Esophagus mucosa (tissue), 1 donor: Measurements from ENCODE around the gene CSTPP1. TPM values are rescaled to one million over a fixed set of nuclear protein-coding genes. Genes with fewer than 3 reads are reported as not detected.
A peak's percentile ranks its signal among the peaks of the same experiment; 100 is the strongest.

ENCODE experiments used
- ATAC-seq: fragments of 200-7000 bp; cut with Tn5 transposase; one replicate; pipeline ENCODE4 v1.9.1; 2020
- total RNA-seq: library from RNA; stranded (reverse); gene quantifications from one replicate; pipeline ENCODE4 v1.2.4, GENCODE V29; 2023
- donor health status: DM: yes; HTN: yes; CAD: no.

CSTPP1 gene
- total RNA-seq, 1 donor from 2014 or later = 12.6 TPM

DNA sequence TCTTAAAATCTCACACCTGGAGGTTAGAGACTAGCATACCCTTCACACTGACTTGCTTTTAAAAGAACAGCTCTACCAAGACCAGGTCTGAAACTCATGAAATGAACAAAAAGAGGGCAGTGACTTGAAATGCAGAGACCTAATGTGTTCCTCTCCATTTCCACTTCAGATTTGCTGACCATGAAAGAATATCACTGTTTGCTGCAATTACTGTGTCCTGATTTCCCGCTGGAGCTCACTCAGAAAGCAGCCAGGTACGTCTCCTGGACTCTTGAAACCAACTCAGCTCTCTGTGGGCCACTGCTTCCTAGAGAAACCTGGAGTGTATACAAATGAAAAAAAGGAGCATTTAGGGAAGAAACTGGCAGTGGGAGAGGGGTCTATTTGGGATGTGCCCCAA is 200.9 kb downstream of the CSTPP1 start:
- ATAC-seq = no peak

DNA sequence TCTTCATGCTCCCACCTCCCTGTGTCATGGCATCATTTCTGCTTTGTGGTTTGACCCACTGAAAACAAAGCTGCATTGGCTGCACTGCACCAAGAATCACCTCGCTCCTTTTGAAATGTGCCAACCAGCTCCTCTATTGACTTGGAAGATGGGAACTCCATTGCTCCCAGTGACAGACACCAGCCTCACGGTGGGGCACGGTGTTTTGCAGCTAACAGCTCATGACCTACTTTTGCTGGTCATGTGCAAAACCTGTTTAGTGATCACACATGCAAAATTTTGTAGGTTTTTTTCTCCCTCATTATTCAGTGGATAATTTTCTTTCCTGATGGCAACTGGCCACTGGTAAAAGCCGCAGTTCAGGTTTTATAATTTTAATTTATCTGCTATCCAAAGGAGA is 203.3 kb downstream of the CSTPP1 start:
- ATAC-seq = peak; percentile 44

DNA sequence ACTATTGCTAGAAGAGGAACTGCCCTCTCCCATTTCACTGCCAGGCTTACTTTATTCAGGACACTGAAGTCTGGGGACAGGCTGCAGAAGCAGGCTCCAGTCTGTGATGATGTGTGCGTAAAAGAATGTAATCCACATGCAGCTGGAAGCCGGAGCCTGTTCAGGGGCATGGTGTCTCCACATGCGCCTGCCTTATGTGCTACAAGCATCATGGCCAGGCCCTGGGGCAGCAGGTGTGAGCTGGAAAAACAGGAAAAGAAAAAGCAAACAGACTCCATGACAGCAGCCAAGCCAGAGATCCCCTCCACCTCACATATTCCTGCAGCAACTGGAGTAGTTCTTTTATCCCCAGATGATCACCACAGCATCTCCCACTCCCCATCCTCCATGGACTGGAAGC is 206.8 kb downstream of the CSTPP1 start:
- peak; percentile 89 for ATAC-seq

DNA sequence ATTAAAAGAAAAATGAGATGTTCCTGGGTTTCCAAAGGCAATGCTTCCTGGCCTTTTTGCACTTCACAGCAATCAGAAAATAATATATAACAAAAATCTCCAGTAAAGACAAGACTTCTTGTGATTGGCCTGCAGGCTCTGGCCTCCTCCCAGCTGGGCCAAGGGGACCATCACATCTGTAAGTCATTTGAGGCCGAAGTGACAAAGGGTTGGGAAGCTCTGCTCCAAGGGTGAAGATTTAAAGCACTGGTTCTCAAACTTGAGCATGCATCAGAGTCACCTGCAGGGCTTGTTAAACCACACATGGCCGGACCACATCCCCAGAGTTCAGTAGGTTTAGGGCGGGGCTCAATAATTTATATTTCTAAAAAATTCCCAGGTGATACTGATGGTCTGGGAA is 208.0 kb downstream of the CSTPP1 start:
- ATAC-seq = no peak

DNA sequence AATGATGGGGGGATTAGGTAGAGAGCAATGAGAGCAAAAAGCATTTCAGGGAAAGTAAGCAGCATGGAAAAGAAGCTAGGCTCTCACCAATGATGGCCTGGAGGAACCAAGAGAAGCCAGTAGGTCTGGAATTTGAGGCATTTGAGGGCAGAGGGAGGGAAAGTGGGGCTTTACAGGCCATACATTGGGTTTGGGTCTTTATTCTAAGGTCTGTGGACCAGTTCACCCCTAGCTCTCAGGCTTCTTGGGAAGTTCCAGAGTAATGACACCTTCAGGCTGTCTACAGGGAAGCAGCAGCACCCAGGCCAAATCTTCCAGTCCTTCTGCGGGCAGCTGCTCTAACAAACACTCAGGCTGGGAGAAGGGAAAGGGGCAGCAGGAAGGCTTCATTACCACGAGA is 210.7 kb downstream of the CSTPP1 start:
- ATAC-seq = no peak

DNA sequence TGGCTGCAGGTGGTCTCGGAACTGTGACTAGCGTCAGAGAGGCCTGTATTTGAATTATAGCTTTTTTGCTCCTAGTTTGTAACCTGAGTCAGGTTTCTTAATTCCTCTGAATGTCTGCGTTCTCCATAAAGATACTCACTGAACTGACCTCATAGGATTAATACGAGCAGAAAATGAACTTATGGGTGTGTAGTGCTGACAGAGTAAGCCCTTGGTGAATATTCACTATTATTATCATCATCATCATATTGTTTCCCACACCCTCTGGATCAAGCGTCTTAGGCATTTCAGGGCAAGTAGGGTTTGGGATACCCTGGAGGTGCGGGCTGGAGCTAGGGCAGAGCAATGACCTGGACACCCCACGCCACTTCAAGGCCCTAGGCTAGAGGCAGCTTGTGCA is 211.1 kb downstream of the CSTPP1 start:
- no peak for ATAC-seq

DNA sequence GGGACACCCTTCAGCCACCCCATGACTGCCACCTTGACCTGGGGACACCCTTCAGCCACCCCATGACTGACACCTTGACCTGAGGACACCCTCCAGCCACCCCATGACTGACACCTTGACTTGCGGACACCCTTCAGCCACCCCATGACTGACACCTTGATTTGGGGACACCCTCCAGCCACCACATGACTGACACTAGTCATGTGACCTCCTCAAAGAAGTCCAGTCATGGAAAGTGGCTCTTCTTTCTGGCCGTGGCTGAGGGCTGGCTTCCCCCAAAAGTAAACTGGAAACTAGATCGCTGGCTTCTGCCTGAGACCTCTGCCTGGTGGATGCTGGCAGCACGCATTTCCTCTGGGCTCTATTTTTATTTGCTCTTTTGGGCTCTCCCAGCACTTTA is 211.7 kb downstream of the CSTPP1 start:
- no peak for ATAC-seq

DNA sequence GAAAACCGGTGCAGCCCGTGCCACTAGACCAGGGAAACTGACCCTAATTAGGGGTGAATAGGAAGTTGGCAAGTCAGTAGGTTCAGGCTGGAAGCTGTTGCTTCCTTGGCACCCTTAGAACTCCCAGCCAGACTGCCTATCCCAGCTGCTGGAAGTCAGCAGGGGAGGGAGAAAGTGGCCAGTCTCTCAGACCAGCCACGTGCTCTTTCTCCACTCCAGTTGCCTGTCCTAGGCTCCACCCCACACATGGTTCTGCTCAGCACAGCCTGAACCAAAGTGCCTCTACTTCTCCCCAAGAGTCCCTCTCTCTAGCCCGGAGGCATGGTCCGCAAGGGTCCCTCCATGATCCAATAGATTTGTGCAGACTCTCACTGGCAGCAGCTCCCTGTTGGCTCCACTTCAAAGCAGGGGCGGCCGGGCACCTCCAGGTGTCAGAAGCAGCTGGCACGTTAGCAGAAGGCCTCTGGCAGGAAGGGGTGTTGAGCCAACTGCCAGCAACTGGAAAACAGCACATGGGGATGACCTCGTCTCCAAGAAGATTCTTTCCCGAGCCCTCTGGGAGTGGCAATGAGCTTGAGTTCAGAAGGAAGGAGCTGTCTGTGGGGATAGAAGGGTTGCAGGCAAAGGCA is 212.5 kb downstream of the CSTPP1 start:
- peak; percentile 25 for ATAC-seq

DNA sequence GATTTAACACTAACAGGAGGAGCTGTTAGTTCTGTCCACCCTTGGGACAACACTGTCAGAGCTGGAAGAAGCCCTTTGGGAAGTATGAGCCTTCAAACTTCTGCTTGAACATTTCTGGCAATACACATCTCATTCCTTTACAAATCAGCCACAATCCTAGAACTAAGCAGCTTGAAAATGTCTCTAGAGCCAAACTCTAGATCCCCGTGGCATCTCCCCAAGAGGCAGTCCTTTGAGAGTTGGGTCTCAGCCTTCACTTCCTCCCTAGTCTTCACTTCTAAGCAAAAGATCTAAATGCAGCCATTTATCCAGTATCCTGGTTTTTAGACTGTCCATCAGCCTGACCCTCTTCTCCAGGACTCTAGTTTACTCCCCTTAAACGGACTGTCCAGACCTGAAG is 213.2 kb downstream of the CSTPP1 start:
- ATAC-seq = no peak

DNA sequence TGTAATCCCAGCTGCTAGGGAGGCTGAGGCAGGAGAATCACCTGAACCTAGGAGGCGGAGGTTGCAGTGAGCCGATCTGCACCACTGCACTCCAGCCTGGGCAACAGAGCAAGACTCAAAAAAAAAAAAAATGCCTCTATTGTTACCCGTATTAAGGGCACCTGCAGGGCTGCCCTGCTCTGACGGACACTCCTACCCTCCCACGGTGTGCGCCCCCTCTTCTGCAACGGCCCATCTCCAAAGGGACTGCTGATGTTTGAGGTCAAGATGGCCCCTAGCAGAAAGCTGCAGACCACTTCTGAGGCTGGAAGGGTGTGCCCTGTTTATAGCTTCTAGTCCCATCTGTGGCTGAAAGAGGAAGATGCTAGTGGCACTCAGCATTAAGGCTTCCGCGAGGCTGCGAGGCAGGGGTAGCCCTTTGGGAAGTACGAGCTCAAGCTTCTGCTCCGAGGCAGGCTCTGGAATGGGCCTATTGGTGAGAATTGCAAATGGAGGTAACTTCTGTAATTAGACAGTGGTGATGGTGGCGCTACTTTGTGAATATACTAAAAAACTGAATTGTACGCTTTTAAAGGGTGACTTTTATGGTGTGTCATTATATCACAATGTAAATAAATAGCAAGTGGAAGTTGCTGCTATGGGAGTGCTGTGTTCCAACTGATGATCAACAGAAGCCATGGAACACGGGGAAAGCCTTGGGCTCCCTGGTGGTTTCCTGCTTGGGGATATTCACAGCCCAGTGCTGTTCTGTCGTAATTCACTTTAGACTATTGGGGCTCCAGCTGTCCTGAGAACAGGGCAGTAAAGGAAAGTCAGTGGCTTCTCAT is 215.8 kb downstream of the CSTPP1 start:
- ATAC-seq = no peak

DNA sequence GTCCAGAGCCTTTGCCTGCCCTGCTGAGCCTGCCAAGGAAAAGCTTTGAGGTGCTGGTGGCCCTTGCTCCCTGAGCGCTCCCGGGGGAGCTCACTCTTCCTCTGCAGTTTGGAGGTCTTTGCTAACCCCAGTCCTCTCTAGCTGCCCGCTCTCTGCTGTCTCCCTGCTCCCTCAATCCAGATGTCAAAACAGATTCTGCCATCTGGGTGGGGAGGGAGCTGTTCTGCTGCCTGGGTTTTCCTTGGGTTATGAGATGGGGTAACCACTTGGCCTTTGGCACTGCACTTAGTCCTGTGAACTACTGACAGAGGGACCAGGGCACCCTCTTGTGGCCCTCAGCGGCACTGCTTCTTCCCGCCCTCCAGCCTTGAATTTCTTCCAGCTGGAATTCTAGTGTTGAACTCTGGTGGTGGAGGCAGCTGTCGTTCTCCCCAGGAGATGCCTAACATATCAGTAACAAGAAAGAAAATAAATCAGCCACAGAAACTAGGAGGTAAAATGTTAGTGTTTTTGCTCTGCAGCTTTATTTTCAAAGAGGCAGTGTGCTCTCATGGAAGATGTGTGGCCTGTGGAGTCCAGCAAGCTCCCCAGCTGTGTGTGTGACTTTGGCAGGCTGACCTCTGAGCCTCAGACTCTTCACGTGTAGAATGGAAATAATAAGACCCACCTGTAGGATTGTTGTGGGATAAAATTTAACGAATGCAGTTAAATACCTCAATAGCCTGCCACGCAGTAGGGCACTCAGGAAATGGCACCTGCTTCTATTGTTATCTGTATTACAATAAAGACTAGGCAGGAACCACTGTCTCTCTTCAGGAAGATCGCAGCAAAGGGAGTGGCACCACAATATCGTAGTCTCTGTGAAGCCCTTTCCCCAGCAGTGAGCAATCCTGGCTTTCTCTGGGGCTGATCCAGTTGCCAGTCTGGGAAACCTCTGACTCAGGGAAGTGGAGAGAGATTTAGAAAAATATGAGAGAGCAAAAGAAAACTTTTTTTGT is 216.7 kb downstream of the CSTPP1 start:
- peak; percentile 74 for ATAC-seq

DNA sequence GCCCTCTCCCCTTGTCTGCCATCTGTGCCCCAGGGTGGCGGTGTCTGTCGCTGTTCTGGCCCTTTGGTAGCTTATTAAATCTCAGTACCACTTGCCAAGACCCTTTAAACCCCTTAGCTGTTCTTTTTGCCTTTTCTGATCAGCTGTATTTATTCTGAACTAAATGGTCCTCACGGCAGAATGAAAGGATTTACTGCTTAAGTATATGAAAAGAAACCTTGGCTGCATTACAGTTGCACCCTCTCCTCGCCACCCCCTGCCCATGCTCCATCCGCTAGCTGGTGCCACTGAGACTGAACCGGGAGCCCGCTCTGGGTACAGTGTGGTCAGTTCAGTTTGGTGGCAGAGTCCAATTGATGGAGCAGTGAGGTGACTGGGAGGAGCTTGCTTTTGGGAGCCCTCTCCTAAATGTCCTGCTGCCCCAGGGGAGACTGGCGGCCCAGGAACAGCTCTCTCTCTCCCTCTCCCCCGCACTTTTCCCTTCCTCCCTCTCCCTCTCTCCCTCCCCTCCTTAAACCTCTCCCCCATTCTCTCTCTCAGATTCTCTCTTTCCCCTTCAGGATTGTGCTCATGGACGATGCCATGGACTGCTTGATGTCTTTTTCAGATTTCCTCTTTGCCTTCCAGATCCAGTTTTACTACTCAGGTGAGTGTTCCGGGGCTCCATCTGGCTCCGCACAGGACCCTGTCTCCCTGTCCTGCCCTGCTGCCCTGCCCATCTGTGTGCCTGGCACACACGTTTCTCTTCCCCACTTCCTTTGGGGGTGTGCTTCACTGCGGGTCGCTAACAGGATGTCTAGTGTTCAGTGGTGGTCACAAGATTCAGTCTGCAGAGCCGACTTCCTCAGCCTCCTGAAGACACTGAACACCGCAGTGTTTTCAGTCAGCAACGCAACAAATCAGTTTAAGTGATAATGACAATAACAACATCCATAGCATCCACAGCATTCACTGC is 218.3 kb downstream of the CSTPP1 start:
- ATAC-seq = no peak

DNA sequence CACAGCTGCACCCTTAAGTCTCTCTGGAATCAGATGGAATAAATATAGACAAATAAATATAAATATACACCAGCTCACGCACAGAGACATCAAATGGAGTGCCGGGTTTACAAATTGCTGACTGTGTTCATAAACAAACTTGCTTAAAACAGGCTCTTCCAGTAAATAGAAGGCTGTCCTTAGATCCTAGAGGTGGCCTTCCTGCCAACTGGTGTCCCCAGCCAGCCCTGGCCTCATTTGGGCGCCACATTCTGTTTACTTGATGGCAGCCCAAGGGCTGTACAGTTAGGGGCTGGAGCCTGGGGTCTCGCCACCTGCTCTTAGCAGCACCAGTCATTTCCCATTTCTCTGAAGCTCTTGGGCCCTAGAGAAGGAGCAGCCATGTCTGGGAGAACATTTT is 219.3 kb downstream of the CSTPP1 start:
- no peak for ATAC-seq

DNA sequence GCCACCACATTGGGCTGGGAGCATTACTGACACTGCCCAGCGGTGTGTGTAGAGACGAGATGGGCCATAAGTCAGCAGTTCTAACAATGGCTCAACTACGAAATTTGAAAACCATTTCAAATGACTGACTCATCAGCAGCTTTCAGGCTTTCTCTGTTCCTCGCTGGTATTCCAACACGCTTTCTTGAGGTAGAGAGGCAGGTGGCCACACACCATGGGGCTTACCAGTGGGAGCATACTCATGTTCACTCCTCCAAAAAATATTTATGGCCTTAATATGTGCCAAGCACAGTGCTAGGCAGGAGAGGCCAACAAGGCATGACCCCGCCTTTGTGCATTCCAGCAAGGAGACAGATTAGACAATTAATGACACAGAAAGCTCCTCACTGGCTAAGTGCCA is 219.8 kb downstream of the CSTPP1 start:
- ATAC-seq = peak; percentile 17

DNA sequence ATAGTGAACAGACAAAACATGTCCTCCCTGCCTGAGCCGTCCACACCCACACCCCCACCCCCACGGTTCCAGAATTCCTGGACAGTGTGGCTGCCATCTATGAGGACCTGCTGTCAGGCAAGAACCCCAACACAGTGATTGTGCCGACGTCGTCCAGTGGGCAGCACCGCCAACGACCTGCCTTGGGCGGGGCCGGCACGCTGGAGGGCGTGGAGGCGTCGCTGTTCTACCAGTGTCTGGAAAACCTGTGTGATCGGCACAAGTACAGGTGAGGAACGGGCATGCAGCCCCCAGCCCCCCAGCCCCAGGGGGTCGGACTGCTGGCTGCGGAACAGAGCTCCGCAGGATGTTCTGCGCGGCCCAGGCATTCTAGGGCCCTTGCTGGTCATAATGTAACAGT is 220.4 kb downstream of the CSTPP1 start:
- ATAC-seq = peak; percentile 6

DNA sequence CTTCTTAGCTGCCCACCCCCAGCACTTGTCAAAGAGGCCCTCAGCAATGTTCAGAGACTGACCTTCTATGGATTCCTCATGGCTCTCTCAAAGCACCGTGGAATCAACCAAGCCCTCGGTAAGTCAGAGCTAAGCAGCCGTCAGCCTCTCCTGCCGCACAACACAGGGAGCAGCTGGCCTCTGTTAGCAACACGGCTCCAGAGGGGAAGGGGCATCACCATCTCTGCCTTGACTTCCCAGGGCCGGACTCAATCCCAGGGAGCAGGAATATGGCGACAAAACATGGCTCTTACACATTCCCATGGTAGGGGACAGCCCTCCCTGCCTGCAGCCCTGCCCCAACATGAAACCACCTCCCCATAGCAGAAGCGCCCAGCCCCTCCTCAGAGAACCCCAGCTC is 221.2 kb downstream of the CSTPP1 start:
- ATAC-seq = no peak

DNA sequence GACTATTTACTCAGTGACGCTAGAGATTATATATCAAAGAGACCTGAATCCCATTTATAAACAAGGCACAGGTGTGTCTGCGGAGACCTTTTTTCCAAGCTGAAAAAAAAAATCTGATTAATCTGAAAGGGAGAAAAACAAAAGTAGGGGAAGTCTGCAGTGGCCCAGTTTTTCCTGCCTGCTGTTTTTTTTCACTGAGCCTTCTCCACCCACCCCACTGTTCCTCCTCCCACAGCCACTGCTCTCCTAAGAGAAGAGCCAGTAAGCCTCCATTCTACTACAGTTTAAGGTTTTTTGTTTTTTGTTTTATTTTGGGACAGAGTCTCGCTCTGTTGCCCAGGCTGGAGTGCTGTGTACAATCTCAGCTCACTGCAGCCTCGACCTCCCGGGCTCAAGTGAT is 221.7 kb downstream of the CSTPP1 start:
- ATAC-seq = peak; percentile 16

DNA sequence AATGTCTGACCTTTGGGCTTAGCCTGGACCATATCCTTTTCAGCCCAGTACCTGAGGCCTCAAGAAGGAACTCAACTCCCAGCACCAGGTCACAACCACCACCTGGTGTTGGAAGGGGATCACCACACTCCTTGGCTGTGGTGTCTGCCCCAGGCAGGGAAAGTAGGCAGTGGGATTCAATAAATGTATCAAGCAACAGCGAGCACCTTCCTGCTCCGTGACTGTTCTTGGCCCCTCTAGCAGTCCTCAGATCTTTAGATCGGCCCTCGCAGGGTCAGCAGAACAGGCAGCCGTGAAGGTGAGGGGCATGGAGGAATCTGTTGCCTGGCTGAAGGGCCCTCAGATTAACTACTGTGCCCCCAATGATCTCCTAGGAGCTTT is 224.2 kb downstream of the CSTPP1 start:
- ATAC-seq = no peak

DNA sequence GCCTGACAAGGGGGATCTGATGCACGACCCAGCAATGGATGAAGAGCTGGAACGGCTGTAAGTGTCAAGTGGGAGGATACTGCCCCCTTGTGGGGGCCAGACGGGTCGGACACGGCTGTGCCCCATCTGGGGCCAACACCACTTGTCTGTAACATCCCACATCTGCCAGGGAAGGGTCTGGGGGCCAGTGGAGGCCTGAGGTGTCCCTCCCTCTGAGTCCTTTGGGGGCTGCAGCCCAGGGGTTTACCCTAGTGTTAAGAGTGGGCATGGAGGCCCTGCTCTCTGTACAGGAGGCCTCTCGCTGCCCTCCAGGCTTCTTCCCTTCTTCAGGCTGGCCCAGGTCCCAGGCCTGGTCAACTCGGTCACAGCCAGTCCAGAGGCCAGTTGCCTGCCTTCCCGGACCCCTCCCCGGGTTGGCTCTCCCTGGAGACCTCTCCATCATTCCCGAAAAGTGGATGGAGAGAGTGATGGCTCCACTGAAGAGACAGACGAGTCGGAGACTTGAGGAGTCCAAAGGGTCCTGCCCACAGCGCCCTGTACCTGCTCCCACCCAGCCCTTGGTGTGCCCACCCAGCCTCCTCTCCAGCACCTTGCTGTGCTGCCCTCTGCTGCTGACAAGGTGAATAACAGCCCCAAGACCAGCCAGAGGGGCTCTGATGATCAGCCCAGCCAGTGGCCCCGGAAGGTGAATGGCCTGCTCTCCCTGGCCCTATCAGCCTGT is 224.7 kb downstream of the CSTPP1 start:
- ATAC-seq = peak; percentile 61

DNA sequence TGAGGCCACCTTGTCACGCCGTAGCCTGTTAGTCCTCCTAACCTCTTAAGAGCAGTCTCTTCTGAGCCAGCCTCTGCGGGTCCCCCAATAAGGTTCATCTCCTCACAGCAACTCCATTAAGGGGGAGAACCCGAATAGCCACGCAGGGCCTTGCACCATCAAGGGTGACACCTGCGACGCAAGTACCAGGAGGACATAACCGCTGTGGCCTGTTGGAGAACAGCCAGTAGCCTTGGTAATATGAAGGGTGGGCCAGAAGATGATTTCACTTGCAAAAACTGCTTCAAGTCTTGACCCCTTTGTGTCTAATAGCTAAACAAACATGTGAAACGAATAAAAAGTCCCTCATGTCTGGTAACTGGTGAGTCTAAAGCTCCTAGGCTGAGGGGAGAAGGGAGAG is 225.3 kb downstream of the CSTPP1 start:
- ATAC-seq = no peak

DNA sequence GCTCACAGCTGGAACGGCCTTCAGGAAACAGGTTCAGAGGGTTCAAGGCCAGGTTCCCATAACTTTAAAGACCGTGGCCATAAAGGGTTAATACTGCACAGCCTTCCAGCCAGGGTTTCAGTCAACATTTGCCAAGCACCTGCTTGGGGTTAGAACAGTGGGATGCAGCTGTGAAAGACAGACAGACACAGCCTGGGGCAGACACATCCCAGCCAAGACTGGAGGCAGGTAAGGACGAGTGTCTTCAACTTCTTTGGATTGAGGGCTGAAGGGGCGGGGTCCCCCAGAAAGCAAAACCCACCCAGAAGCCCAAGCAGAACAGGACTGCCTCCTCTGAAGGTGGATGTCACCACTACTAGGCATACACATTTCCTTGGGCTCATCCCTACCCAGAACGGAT is 225.9 kb downstream of the CSTPP1 start:
- no peak for ATAC-seq
